ENCODE measurements around the gene CDK17. TPM values are rescaled to one million over a fixed set of nuclear protein-coding genes. Genes with fewer than 3 reads are reported as not detected.

CDK17 gene
- total RNA-seq, 1 experiment from 2014 or later = 18.4 TPM

GRCh38 chr12:96293093-96293492, 107.1 kb downstream of the CDK17 start:
- Histone ChIP-seq H3K9me3 (no peaks in the 10 kb centered on the region), H3K27me3 (no peaks in the 10 kb centered on the region), H3K4me3 (no peak overlapping the region), H3K36me3 (peaks cover 34% of the 10 kb centered on the region)
- DNase-seq = no peak

- Histone ChIP-seq H3K9me3 (no peaks in the 10 kb centered on the region), H3K27me3 (no peaks in the 10 kb centered on the region), H3K36me3 (peaks cover 41% of the 10 kb centered on the region), H3K4me3 (no peak overlapping the region)
- no peak for DNase-seq
Observed at GRCh38 chr12:96289067-96289466, 111.2 kb downstream of the CDK17 start.

DNA sequence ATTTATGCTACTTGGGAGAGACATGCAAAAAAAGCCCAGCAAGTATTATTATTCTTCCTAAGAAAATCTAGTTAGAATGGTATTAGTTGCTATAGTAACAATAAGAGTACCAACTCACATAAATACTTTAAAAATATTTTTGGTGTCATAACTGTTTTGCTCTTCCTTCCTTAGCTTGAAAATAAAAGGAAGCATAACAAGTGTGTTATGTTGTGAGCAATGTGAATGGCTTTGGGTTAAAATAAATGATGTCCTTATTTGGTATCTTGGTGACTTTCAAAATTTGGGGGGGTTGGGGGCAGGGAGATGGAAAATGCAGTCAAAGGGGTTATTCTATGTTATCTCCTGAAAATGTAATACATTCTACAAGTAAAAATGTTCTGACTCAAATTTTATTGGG, 115.1 kb downstream of the CDK17 start:
- Histone ChIP-seq H3K4me3 (no peak overlapping the region), H3K36me3 (peaks cover 65% of the 10 kb centered on the region), H3K27me3 (no peaks in the 10 kb centered on the region), H3K9me3 (no peaks in the 10 kb centered on the region)
- no peak for DNase-seq

- Histone ChIP-seq H3K9me3 (no peaks in the 10 kb centered on the region), H3K4me3 (no peak overlapping the region), H3K36me3 (peaks cover 52% of the 10 kb centered on the region), H3K27me3 (no peaks in the 10 kb centered on the region)
- DNase-seq = no peak
Observed at GRCh38 chr12:96274331-96274730, 125.9 kb downstream of the CDK17 start.

DNA sequence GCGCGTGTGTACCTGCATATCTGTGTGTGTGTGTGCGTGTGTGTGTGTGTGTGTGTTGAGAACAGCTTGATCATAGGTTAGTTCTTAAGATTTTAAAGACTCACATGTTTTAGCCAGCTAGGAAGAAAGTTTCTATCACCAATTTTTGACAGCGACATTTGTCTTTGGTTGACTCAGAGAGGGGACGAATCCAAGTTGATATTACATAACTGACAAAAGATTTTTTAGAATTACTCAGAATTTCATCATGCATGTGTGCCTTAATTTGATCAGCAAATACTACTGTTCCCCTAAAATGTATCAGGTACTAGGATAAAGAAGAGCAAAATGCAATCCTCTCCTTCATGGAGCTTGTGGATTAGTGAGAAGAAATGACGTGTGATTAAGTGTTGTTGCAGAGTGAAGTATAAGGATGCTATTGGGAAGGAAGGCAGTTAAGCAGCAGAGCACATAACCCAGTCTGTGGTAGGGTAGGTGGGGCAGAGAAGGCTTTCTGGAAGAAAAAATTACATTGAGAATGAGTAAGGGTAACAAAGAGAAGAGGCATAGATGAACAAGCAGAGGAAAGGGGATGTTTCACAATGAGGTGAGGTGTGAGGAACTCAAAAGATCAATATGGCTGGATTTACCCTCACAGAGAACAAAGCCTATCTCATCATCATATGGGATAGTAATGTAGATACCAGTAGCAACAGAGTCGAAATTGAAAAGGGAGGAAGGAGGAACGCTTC, 128.6 kb downstream of the CDK17 start:
- DNase-seq = no peak
- H3K36me3 ChIP-seq = peaks cover 58% of the 10 kb centered on the region
- no peaks in the 10 kb centered on the region for H3K27me3 ChIP-seq
- H3K9me3 ChIP-seq = no peaks in the 10 kb centered on the region
- no peak overlapping the region for H3K4me3 ChIP-seq

- peaks cover 58% of the 10 kb centered on the region for H3K36me3 ChIP-seq
- no peaks in the 10 kb centered on the region for H3K9me3 ChIP-seq
- H3K27me3 ChIP-seq = no peaks in the 10 kb centered on the region
- no peak for DNase-seq
- H3K4me3 ChIP-seq = no peak overlapping the region
Observed at GRCh38 chr12:96266238-96266637, 134.0 kb downstream of the CDK17 start.

DNA sequence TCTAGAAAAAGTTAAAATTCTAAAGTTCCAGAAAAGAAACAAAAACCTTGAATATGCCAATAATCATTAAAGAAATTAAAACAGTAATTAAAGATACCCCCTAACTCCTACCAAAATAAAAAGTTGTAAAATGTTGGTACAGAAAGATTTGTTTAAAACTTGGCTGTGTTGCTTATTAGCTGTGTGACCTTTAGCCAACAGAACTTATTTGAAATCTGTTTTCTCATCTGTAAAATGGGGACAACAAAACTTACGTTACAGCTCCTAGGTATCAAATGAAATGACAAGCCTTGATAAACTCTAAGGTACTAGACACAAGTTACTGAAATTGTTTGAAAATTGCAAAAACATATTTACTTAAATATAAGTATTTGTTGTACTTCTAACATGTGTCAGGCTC, 134.4 kb downstream of the CDK17 start:
- no peaks in the 10 kb centered on the region for H3K9me3 ChIP-seq
- peaks cover 58% of the 10 kb centered on the region for H3K36me3 ChIP-seq
- no peaks in the 10 kb centered on the region for H3K27me3 ChIP-seq

DNA sequence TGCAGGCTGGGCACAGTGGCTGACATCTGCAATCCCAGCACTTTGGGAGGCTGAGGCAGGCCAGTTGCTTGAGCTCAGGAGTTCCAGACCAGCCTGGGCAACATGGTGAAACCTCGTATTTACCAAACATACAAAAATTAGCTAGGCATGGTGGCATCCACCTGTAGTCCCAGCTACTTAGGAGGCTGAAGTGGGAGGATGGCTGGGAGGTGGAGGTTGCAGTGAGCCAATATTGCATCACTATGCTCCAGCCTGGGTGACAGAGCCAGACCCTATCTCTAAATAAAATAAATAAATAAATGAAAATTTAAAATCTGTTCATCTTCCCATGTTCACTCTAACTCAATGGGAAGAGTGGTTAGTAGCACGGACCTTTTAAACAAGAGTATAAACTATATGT, 134.8 kb downstream of the CDK17 start:
- peaks cover 61% of the 10 kb centered on the region for H3K36me3 ChIP-seq
- H3K27me3 ChIP-seq = no peaks in the 10 kb centered on the region
- H3K9me3 ChIP-seq = no peaks in the 10 kb centered on the region
- no peak overlapping the region for H3K4me3 ChIP-seq
- no peak for DNase-seq

More for the DNA sequence above, 134.4 kb downstream of the CDK17 start:
- DNase-seq = no peak
- H3K4me3 ChIP-seq = no peak overlapping the region

- no peak overlapping the region for H3K4me3 ChIP-seq
- DNase-seq = no peak
- H3K9me3 ChIP-seq = no peaks in the 10 kb centered on the region
- H3K36me3 ChIP-seq = peaks cover 56% of the 10 kb centered on the region
- H3K27me3 ChIP-seq = no peaks in the 10 kb centered on the region
Observed at GRCh38 chr12:96263449-96263902, 136.8 kb downstream of the CDK17 start.

DNA sequence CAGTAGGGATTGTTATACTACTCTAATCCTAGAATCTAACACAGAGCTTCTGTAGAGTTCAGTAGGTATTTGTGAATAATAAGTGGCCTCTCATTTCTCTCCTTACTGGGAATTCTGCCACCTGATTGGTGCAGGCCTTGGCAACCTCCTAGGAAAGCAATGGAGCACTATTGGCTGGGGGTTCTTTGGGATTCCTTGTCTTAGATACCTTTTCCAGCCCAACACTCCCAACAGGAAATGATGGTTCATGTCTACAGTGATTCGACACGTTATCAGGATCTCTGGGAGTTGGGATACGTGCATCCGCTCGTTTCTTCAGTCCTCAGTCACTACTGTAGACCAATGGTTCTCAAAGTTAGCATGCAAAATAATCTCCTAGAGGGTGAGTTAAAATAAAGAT, 138.7 kb downstream of the CDK17 start:
- Histone ChIP-seq H3K4me3 (no peak overlapping the region), H3K27me3 (no peaks in the 10 kb centered on the region), H3K36me3 (peaks cover 52% of the 10 kb centered on the region), H3K9me3 (no peaks in the 10 kb centered on the region)
- DNase-seq = no peak

GRCh38 chr12:96260644-96261043, 139.6 kb downstream of the CDK17 start:
- no peak overlapping the region for H3K4me3 ChIP-seq
- no peak for DNase-seq
- peaks cover 46% of the 10 kb centered on the region for H3K36me3 ChIP-seq

DNA sequence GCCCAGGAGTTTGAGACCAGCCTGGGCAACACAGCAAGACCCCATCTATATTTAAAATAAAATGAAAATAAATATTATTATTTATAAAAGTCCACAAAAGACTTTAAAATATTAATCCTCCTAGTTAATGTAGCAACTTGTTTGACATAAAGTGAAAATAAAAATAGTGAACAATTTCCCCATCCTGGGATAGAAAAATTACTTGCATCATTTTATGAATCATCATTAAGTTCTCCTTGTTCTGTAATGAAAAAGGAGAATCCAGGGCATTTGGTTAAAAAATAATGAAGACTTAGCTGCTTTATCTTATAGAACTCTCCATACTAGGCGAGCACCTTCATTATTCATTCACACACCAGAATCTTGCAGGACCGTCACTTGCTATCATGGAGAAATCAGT, 140.0 kb downstream of the CDK17 start:
- Histone ChIP-seq H3K9me3 (no peaks in the 10 kb centered on the region), H3K27me3 (no peaks in the 10 kb centered on the region), H3K36me3 (peaks cover 43% of the 10 kb centered on the region), H3K4me3 (no peak overlapping the region)
- no peak for DNase-seq

More at GRCh38 chr12:96260644-96261043, 139.6 kb downstream of the CDK17 start:
- no peaks in the 10 kb centered on the region for H3K27me3 ChIP-seq
- no peaks in the 10 kb centered on the region for H3K9me3 ChIP-seq

DNA sequence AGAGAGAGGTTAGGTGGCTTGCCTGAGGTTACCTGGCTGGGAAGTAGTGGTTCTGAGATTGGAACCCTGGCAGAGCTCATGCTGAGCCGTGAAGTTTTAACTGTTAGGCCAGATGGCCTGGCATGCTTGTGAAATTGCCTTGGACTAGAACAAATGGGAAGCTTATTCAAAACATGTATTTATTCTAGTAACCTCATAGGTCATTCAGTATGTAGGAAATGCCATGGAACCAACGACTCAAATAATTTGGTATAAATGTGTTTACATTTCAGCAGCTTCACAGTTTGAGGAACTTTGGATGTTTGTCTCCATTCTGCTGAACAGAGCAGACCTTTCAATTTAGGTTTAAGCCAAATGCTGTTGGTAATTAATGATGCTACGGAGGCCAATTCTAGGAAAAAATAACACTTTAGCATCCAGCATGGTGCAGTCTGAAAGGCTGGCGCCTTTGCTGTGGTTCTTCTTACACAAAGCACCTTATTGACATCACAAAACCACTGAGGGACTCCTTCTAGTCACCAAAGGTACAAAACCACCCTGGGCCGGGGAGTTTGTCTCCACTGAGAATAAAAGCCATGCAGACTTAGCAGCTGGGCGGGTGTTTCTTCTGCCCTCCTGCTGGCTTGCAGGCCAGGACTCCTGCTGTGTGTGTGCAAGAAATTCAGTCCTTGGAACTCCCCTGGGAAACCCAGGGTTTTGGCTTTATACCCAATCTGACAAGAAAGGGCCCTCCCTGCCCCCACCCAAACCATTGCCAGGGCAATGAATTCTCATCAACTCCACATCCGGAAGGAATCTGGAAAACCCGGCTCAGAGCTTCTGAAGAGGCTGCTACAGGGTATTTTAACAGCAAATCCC, 141.9 kb downstream of the CDK17 start:
- Histone ChIP-seq H3K9me3 (no peaks in the 10 kb centered on the region), H3K4me3 (no peak overlapping the region), H3K27me3 (no peaks in the 10 kb centered on the region), H3K36me3 (peaks cover 30% of the 10 kb centered on the region)
- peak; percentile 62 for DNase-seq

GRCh38 chr12:96257550-96258103, 142.6 kb downstream of the CDK17 start:
- no peaks in the 10 kb centered on the region for H3K9me3 ChIP-seq
- H3K27me3 ChIP-seq = no peaks in the 10 kb centered on the region
- no peak for DNase-seq
- no peak overlapping the region for H3K4me3 ChIP-seq
- H3K36me3 ChIP-seq = peaks cover 34% of the 10 kb centered on the region

GRCh38 chr12:96256672-96257361, 143.4 kb downstream of the CDK17 start:
- Histone ChIP-seq H3K36me3 (peaks cover 42% of the 10 kb centered on the region), H3K4me3 (no peak overlapping the region), H3K9me3 (no peaks in the 10 kb centered on the region), H3K27me3 (no peaks in the 10 kb centered on the region)
- no peak for DNase-seq

- no peak for DNase-seq
- H3K27me3 ChIP-seq = no peaks in the 10 kb centered on the region
- H3K9me3 ChIP-seq = no peaks in the 10 kb centered on the region
- H3K36me3 ChIP-seq = peaks cover 28% of the 10 kb centered on the region
- no peak overlapping the region for H3K4me3 ChIP-seq
Observed at GRCh38 chr12:96255077-96255476, 145.2 kb downstream of the CDK17 start.
